SK-N-SH treated with all-trans-retinoic acid at 6 μM for 48 hours (cell line): ENCODE data around the gene OR2K2.

Experiments
- ARNTL ChIP-seq: fragments of 450-650 bp; formaldehyde crosslinking; IDR thresholded peaks from 2 replicates; pipeline ENCODE4 v1.5.0; 2020; ENCODE audit warnings: low read depth, mild to moderate bottlenecking, moderate library complexity, borderline replicate concordance
- GLIS3 ChIP-seq: fragments of 250-450 bp; sonication (Bioruptor Pico); IDR thresholded peaks from 2 replicates; pipeline ENCODE4 v1.5.0; 2020; ENCODE audit warnings: mild to moderate bottlenecking, moderate library complexity
- PPARA ChIP-seq: fragments of 250-450 bp; sonication (Bioruptor Pico); IDR thresholded peaks from 2 replicates; pipeline ENCODE4 v1.5.0; 2020; ENCODE audit warnings: mild to moderate bottlenecking, borderline replicate concordance
- RARB ChIP-seq: fragments of 250-450 bp; sonication (Bioruptor Pico); IDR thresholded peaks from 2 replicates; pipeline ENCODE4 v1.8.0; 2021; ENCODE audit warnings: mild to moderate bottlenecking, moderate library complexity
- ZFP3 ChIP-seq: fragments of 250-450 bp; sonication (Bioruptor Pico); IDR thresholded peaks from 2 replicates; pipeline ENCODE4 v1.5.0; 2020; ENCODE audit warnings: mild to moderate bottlenecking, moderate library complexity
- ZFP30 ChIP-seq: fragments of 450-650 bp; formaldehyde crosslinking; IDR thresholded peaks from 2 replicates; pipeline ENCODE4 v1.5.0; 2022; ENCODE audit warnings: mild to moderate bottlenecking, moderate library complexity
- ZNF565 ChIP-seq: fragments of 450-650 bp; formaldehyde crosslinking; conservative IDR thresholded peaks from 2 replicates; pipeline ENCODE4 v1.5.0; 2020; ENCODE audit warnings: low read depth, mild to moderate bottlenecking, moderate library complexity
- ZNF70 ChIP-seq: fragments of 450-650 bp; formaldehyde crosslinking; IDR thresholded peaks from 2 replicates; pipeline ENCODE4 v1.5.0; 2020; ENCODE audit warnings: mild to moderate bottlenecking, moderate library complexity
- ZNF8 ChIP-seq: fragments of 450-650 bp; formaldehyde crosslinking; IDR thresholded peaks from 2 replicates; pipeline ENCODE4 v1.5.0; 2020; ENCODE audit warnings: mild to moderate bottlenecking, moderate library complexity
- TF ChIP-seq, protein P1 (sequence below): fragments of 250-450 bp; sonication (Bioruptor Pico); IDR thresholded peaks from 2 replicates; pipeline ENCODE4 v1.8.0; 2020; ENCODE audit warnings: mild to moderate bottlenecking, moderate library complexity, borderline replicate concordance
- TF ChIP-seq, protein P2 (sequence below): fragments of 250-450 bp; sonication (Bioruptor Pico); IDR thresholded peaks from 2 replicates; pipeline ENCODE4 v1.5.0; 2020; ENCODE audit warnings: mild to moderate bottlenecking, moderate library complexity
- TF ChIP-seq, protein P3 (sequence below): fragments of 250-450 bp; sonication (Bioruptor Pico); IDR thresholded peaks from 2 replicates; pipeline ENCODE4 v1.5.1; 2020; ENCODE audit warnings: low read depth, mild to moderate bottlenecking, moderate library complexity

DNA sequence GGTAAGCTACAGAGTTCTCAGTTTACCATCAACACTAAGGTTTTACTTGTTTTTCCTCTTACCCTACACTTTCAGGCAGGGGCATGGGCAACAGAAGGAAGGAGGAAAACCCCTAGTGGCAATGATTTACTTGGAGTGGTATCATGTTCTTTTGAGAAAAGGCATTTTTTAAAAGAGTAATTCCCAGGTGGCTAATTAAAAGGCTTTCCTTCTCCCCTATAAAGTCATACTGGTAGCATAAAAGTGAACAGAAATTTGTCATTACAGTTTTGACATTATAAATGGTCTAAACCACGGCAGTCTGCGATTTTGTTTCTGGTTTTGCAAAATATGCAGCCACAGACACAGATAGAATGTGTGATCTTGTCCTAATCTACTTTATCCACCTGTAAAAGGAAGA lies 30.9 kb upstream of the OR2K2 start:
- TF ChIP-seq GLIS3 (CRISPR knock-in tag) (no peak), ARNTL (CRISPR knock-in tag) (no peak), ZNF8 (CRISPR knock-in tag) (no peak), ZNF565 (no peak), ZFP30 (no peak), RARB (CRISPR knock-in tag) (no peak), ZNF70 (CRISPR knock-in tag) (no peak), PPARA (CRISPR knock-in tag) (no peak), ZFP3 (no peak)
- TF ChIP-seq, protein P1, sequence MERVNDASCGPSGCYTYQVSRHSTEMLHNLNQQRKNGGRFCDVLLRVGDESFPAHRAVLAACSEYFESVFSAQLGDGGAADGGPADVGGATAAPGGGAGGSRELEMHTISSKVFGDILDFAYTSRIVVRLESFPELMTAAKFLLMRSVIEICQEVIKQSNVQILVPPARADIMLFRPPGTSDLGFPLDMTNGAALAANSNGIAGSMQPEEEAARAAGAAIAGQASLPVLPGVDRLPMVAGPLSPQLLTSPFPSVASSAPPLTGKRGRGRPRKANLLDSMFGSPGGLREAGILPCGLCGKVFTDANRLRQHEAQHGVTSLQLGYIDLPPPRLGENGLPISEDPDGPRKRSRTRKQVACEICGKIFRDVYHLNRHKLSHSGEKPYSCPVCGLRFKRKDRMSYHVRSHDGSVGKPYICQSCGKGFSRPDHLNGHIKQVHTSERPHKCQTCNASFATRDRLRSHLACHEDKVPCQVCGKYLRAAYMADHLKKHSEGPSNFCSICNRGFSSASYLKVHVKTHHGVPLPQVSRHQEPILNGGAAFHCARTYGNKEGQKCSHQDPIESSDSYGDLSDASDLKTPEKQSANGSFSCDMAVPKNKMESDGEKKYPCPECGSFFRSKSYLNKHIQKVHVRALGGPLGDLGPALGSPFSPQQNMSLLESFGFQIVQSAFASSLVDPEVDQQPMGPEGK (CRISPR knock-in tag) = no peak
- TF ChIP-seq, protein P2, sequence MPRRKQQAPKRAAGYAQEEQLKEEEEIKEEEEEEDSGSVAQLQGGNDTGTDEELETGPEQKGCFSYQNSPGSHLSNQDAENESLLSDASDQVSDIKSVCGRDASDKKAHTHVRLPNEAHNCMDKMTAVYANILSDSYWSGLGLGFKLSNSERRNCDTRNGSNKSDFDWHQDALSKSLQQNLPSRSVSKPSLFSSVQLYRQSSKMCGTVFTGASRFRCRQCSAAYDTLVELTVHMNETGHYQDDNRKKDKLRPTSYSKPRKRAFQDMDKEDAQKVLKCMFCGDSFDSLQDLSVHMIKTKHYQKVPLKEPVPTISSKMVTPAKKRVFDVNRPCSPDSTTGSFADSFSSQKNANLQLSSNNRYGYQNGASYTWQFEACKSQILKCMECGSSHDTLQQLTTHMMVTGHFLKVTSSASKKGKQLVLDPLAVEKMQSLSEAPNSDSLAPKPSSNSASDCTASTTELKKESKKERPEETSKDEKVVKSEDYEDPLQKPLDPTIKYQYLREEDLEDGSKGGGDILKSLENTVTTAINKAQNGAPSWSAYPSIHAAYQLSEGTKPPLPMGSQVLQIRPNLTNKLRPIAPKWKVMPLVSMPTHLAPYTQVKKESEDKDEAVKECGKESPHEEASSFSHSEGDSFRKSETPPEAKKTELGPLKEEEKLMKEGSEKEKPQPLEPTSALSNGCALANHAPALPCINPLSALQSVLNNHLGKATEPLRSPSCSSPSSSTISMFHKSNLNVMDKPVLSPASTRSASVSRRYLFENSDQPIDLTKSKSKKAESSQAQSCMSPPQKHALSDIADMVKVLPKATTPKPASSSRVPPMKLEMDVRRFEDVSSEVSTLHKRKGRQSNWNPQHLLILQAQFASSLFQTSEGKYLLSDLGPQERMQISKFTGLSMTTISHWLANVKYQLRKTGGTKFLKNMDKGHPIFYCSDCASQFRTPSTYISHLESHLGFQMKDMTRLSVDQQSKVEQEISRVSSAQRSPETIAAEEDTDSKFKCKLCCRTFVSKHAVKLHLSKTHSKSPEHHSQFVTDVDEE = no peak
- TF ChIP-seq, protein P3, sequence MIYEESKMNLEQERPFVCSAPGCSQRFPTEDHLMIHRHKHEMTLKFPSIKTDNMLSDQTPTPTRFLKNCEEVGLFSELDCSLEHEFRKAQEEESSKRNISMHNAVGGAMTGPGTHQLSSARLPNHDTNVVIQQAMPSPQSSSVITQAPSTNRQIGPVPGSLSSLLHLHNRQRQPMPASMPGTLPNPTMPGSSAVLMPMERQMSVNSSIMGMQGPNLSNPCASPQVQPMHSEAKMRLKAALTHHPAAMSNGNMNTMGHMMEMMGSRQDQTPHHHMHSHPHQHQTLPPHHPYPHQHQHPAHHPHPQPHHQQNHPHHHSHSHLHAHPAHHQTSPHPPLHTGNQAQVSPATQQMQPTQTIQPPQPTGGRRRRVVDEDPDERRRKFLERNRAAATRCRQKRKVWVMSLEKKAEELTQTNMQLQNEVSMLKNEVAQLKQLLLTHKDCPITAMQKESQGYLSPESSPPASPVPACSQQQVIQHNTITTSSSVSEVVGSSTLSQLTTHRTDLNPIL (CRISPR knock-in tag) = no peak
